ENCODE measurements around the gene GFI1B. TPM values are rescaled to one million over a fixed set of nuclear protein-coding genes. Genes with fewer than 3 reads are reported as not detected.
A peak's percentile ranks its signal among the peaks of the same experiment; 100 is the strongest.

The GFI1B gene
- total RNA-seq, 1 donor, result not detected

DNA sequence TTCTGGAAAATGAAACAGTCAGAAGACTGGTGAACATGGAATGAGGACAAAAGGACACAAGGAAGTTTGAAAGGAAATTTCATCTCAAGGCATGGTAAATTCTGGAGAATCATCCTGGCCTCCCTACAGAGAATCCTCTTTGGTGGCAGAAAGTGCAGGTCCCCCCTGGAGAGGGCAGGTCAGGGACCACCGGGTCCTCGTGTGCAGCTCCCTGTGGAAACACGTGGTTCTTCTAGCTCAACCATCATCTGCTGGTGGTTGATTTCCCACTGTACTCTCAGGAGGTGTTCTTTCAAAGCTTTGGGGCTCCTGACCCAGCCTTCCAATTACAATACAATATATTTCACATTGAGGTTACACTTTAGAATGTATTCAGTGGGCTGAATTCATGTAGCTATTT, 49.7 kb downstream of the GFI1B start:
- peaks cover 33% of the 10 kb centered on the region for H3K79me2 ChIP-seq (ENCODE audit: insufficient read depth, low read length)
- H3K36me3 ChIP-seq (ENCODE audit: insufficient read depth, low read length), result no peaks in the 10 kb centered on the region
- no peak overlapping the region for H3K27ac ChIP-seq (ENCODE audit: low read depth, low read length)
- H3K4me1 ChIP-seq (ENCODE audit: insufficient read depth, low read length), result peaks cover 20% of the 10 kb centered on the region
- no peaks in the 10 kb centered on the region for H4K20me1 ChIP-seq (ENCODE audit: insufficient read depth, low read length)
- peak; percentile 8 for DNase-seq (ENCODE audit: insufficient read length, low spot score, missing footprints)
- no peak overlapping the region for H3K4me3 ChIP-seq (ENCODE audit: insufficient read depth, low read length)
- TF ChIP-seq, protein P1, sequence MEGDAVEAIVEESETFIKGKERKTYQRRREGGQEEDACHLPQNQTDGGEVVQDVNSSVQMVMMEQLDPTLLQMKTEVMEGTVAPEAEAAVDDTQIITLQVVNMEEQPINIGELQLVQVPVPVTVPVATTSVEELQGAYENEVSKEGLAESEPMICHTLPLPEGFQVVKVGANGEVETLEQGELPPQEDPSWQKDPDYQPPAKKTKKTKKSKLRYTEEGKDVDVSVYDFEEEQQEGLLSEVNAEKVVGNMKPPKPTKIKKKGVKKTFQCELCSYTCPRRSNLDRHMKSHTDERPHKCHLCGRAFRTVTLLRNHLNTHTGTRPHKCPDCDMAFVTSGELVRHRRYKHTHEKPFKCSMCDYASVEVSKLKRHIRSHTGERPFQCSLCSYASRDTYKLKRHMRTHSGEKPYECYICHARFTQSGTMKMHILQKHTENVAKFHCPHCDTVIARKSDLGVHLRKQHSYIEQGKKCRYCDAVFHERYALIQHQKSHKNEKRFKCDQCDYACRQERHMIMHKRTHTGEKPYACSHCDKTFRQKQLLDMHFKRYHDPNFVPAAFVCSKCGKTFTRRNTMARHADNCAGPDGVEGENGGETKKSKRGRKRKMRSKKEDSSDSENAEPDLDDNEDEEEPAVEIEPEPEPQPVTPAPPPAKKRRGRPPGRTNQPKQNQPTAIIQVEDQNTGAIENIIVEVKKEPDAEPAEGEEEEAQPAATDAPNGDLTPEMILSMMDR (IDR thresholded peaks at IDR 0.05; ENCODE audit: extremely low read depth, low read depth, low read length), result no peak
- H2AFZ ChIP-seq (ENCODE audit: low read length), result no peak overlapping the region
- H3K27me3 ChIP-seq (ENCODE audit: insufficient read depth, low read length), result no peaks in the 10 kb centered on the region
- no peaks in the 10 kb centered on the region for H3K9me3 ChIP-seq (ENCODE audit: low read depth, low read length)
- H3K4me2 ChIP-seq (ENCODE audit: insufficient read depth, low read length), result no peak overlapping the region

DNA sequence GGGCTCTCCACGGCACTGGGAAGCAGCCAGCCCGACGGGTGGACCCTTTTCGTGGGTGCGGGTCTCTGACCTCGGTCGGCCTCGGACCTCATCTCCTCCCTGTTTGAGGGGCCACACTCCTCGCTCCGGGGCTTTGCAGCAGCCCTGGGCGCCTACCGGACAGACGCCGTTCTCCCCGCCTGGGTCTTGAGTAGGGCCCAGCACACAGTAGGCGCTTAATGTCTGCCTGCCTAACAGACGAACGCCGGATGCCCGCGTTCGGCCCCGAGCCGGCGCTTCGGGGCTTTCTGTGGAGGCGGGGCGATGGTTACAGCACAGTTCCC, 51.5 kb downstream of the GFI1B start:
- Histone ChIP-seq H3K4me2 (ENCODE audit: insufficient read depth, low read length) (peak overlapping the region; percentile 97), H3K4me1 (ENCODE audit: insufficient read depth, low read length) (peaks cover 20% of the 10 kb centered on the region), H3K4me3 (ENCODE audit: insufficient read depth, low read length) (peak overlapping the region; percentile 100), H3K36me3 (ENCODE audit: insufficient read depth, low read length) (no peaks in the 10 kb centered on the region), H3K79me2 (ENCODE audit: insufficient read depth, low read length) (peaks cover 50% of the 10 kb centered on the region), H3K27me3 (ENCODE audit: insufficient read depth, low read length) (no peaks in the 10 kb centered on the region), H3K9me3 (ENCODE audit: low read depth, low read length) (no peaks in the 10 kb centered on the region), H2AFZ (ENCODE audit: low read length) (peak overlapping the region; percentile 89), H3K27ac (ENCODE audit: low read depth, low read length) (peak overlapping the region; percentile 87), H4K20me1 (ENCODE audit: insufficient read depth, low read length) (peaks cover 14% of the 10 kb centered on the region)
- peak; percentile 82 for DNase-seq (ENCODE audit: insufficient read length, low spot score, missing footprints)
- TF ChIP-seq, protein P1 (IDR thresholded peaks at IDR 0.05; ENCODE audit: extremely low read depth, low read depth, low read length), result no peak

DNA sequence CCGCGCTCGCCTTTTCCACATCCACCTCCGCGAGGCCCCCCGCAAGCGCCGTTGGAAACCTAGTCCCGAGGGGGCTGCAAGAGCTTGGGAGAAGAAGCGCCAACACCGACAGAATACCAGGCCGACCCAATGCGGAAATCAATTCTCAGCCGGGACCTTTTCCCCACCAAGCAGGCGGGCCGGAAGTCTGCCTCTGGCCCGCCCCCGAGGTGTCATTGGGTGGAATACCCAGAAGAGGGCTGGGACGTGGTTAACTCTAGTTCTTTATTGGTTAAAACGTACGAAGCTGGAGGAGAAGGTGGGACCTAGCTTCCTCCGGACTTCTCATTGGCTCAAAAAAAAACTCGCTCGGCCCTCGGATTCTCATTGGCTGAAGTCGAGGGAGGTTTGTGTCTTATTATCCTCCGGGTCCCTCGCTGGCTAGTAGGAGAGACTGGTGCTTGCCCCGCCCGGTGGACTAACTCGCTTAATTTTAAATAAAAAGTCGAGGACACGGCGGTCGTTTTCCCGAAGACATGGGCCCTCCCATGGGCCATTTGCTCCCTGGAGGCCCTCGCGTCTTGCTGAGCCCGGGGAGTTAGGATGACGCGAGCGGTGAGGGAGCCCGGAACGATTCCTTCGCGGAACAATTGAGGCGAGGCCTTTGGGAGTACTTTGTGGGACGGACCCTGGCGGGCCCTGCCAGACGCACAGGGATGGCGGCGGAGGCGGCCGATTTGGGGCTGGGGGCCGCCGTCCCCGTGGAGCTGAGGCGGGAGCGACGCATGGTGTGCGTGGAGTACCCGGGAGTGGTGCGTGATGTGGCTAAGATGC, 52.0 kb downstream of the GFI1B start, which contains the start of gene GTF3C5:
GTF3C5 (plus strand) TSS at position 681 of the 813 bp plus-strand sequence; CDS start at position 696, 15 bp downstream.
- TF ChIP-seq, protein P1 (IDR thresholded peaks at IDR 0.05; ENCODE audit: extremely low read depth, low read depth, low read length), result no peak
- Histone ChIP-seq H3K27me3 (ENCODE audit: insufficient read depth, low read length) (no peaks in the 10 kb centered on the region), H2AFZ (ENCODE audit: low read length) (peak within 1 kb of the TSS; percentile 99), H3K27ac (ENCODE audit: low read depth, low read length) (peak within 1 kb of the TSS; percentile 87), H3K79me2 (ENCODE audit: insufficient read depth, low read length) (peaks cover 56% of the 10 kb centered on the region), H3K36me3 (ENCODE audit: insufficient read depth, low read length) (no peaks in the 10 kb centered on the region), H3K9me3 (ENCODE audit: low read depth, low read length) (no peaks in the 10 kb centered on the region), H3K4me1 (ENCODE audit: insufficient read depth, low read length) (peaks cover 20% of the 10 kb centered on the region), H4K20me1 (ENCODE audit: insufficient read depth, low read length) (peaks cover 19% of the 10 kb centered on the region), H3K4me3 (ENCODE audit: insufficient read depth, low read length) (peak within 1 kb of the TSS; percentile 100), H3K4me2 (ENCODE audit: insufficient read depth, low read length) (peak within 1 kb of the TSS; percentile 97)
- DNase-seq (ENCODE audit: insufficient read length, low spot score, missing footprints), result peak; percentile 100

DNA sequence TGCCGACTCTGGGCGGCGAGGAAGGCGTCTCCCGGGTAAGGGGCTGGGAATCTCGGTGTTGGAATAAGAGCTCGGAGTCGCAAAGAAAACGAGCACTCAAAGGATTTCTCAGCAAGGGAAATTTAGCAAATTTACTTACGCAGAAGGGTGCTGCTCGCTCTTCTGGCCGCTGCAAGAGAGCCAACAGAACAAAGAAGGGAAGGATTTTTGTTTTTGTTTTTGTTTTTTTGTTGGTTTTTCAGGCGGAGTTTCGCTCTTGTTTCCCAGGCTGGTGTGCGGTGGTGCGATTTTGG, 52.6 kb downstream of the GFI1B start:
- peaks cover 24% of the 10 kb centered on the region for H4K20me1 ChIP-seq (ENCODE audit: insufficient read depth, low read length)
- TF ChIP-seq, protein P1 (IDR thresholded peaks at IDR 0.05; ENCODE audit: extremely low read depth, low read depth, low read length), result no peak
- H3K27ac ChIP-seq (ENCODE audit: low read depth, low read length), result peak overlapping the region; percentile 87
- H3K79me2 ChIP-seq (ENCODE audit: insufficient read depth, low read length), result peaks cover 61% of the 10 kb centered on the region
- peak overlapping the region; percentile 97 for H3K4me2 ChIP-seq (ENCODE audit: insufficient read depth, low read length)
- DNase-seq (ENCODE audit: insufficient read length, low spot score, missing footprints), result no peak
- H3K27me3 ChIP-seq (ENCODE audit: insufficient read depth, low read length), result no peaks in the 10 kb centered on the region
- H3K9me3 ChIP-seq (ENCODE audit: low read depth, low read length), result no peaks in the 10 kb centered on the region
- H3K4me3 ChIP-seq (ENCODE audit: insufficient read depth, low read length), result peak overlapping the region; percentile 100
- peak overlapping the region; percentile 99 for H2AFZ ChIP-seq (ENCODE audit: low read length)
- H3K36me3 ChIP-seq (ENCODE audit: insufficient read depth, low read length), result no peaks in the 10 kb centered on the region
- peaks cover 20% of the 10 kb centered on the region for H3K4me1 ChIP-seq (ENCODE audit: insufficient read depth, low read length)

All from osteoblast (primary cell).